HG03045 (cell line): ENCODE results near the gene SMTN.

ENCODE experiments used
- ATAC-seq: cut with Tn5 transposase; IDR thresholded peaks from one replicate; pipeline ENCODE4 v1.9.1; 2021; ENCODE audit warnings: mild to moderate bottlenecking, moderate library complexity; ENCODE audit not compliant: unreplicated experiment

The SMTN gene

DNA sequence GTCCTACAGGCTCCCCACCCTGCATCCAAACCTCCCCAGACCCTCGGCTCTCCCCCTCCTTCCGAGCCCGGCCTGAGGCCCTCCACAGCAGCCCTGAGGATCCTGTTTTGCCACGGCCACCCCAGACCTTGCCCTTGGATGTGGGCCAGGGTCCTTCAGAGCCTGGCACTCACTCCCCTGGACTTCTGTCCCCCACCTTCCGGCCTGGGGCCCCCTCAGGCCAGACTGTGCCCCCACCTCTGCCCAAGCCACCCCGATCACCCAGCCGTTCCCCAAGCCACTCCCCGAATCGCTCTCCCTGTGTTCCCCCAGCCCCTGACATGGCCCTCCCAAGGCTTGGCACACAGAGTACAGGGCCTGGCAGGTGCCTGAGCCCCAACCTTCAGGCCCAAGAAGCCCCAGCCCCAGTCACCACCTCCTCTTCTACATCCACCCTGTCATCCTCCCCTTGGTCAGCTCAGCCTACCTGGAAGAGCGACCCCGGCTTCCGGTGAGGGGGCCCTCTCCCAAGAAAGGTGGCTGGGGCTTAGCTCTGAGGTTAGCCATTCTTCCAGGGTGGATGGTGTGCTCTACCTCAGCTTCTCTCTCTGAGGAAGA lies 44.5 kb downstream of the SMTN start:
- ATAC-seq, result no peak

- no peak for ATAC-seq
Measured at GRCh38 chr22:31126128-31126868, 45.2 kb downstream of the SMTN start.

DNA sequence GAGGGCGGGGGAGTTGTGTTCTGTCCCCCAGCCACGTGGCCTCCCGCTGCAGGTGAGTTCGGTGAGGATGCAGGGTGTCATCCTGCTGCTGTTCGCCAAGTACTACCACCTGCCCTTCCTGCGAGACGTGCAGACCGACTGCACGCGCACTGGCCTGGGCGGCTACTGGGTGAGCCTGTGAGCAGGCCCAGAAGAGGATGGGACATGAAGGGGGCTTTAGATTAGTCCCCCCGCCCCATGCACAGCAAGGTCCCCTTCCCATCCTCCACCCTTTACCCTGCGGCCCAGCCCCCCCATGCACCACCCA lies 45.7 kb downstream of the SMTN start:
- ATAC-seq, result no peak

DNA sequence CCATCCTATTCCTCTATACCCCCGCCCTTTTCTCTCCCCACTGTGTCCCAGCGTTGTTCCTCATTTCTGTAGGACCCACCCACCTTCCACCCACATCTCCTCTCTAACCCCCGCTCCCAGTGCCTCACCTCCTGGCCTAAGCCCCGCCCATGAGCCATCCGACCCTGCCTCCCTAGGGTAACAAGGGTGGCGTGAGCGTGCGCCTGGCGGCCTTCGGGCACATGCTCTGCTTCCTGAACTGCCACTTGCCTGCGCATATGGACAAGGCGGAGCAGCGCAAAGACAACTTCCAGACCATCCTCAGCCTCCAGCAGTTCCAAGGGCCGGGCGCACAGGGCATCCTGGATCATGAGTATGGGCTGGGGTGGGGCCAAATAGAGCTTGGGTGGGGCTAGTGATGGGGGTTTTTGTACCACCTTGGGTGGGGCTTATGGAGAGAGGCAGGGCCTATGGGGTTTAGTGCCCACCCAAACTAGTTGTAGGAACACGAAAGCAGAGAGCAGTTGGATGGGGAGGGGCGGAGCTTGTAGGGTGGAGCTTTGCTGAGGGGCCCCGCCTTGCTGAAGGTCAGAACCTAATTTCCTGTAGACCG lies 46.2 kb downstream of the SMTN start:
- no peak for ATAC-seq

- ATAC-seq, result no peak
Measured at GRCh38 chr22:31128156-31128555, 47.0 kb downstream of the SMTN start.

GRCh38 chr22:31130873-31131272 lies 49.8 kb downstream of the SMTN start:
- no peak for ATAC-seq

GRCh38 chr22:31133911-31134310 lies 52.8 kb downstream of the SMTN start:
- no peak for ATAC-seq

GRCh38 chr22:31134688-31135087 lies 53.6 kb downstream of the SMTN start:
- ATAC-seq, result no peak

- ATAC-seq, result no peak
Measured at GRCh38 chr22:31135706-31136105, 54.6 kb downstream of the SMTN start.

DNA sequence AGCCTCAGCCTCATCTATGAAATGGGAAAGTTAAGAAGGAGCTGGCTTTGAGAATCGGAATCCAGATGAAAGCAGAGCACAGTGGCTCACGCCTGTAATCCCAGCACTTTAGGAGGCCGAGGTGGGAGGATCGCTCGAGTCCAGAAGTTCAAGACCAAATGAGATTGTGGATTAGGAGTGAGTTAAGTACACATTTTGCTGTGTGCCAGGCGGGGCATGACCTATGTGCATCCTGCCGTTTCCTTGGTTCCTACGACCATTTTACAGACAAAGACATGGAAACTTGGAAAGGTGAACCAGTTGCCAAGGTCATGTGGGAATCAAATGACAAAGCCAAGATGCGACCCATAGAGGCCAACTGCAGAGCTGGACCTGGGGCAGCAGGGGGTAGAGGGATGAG lies 55.0 kb downstream of the SMTN start:
- no peak for ATAC-seq

GRCh38 chr22:31136711-31137110 lies 55.6 kb downstream of the SMTN start:
- ATAC-seq, result no peak

DNA sequence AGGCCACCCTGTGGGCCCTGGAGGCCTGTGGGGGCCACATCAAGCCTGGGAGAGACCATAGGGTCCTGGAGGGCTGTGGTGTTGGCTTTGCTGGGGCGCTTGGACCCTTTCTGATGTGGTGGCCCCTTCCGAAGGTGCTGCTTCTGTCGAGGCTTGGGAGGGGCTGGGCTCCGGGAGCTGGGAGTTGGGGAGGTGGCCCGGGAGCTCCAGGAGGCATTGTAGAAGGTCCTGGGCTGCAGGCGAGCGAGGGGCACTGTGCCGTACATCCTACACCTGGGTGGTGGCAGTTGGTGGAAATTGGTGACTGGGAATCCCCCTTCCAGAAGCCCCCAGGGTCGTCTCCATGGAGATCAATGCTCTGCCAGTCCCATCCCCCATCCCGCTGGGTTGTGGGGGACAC lies 56.6 kb downstream of the SMTN start:
- no peak for ATAC-seq

GRCh38 chr22:31138126-31138525 lies 57.0 kb downstream of the SMTN start:
- no peak for ATAC-seq

GRCh38 chr22:31139066-31139465 lies 57.9 kb downstream of the SMTN start:
- no peak for ATAC-seq

DNA sequence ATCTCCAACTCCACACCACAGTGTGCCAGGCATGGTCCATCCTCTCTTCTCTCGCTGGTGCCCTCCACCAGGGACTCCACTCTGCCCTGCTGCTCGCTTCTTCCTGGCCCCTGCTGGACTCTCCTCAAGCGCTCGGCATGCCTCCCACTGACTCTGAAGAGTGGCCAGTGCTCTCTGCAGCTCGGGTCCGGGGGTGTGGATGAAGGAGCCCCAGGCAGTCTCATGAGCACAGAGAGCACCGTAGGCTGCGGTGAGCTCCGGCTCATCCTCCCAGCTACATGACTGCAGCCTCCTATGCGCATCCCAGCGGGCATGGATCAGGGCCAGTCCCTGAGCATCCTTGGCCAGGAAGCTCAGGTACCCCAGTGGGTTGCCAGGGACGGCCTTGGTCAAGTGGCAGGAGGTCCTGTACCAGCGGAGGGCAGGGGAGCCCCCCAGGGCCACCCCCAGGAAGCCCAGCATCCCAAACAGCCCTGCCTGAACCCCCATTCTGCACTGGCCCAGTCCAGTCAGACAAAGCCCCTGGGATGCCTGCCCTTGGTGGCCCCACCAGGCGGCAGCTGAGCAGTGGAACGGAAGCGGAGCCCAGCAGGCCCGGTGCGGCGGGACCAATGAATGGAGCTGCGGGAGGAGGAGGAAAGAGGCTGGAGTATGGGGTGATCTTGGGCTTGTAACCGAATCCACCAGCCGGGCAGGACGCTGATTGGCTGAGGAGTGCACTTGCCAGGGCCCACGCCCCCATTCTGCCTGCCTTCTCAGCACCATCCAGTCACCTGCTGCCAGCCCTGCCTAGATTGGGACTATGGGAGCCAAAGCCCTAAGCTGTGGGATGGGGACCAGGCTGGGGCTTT lies 59.0 kb downstream of the SMTN start, which contains the start of gene PLA2G3:
Gene PLA2G3 (minus strand): TSS at position 643 of the 851 bp plus-strand sequence. CDS start 154 bp downstream, at position 489.
- ATAC-seq, result no peak

DNA sequence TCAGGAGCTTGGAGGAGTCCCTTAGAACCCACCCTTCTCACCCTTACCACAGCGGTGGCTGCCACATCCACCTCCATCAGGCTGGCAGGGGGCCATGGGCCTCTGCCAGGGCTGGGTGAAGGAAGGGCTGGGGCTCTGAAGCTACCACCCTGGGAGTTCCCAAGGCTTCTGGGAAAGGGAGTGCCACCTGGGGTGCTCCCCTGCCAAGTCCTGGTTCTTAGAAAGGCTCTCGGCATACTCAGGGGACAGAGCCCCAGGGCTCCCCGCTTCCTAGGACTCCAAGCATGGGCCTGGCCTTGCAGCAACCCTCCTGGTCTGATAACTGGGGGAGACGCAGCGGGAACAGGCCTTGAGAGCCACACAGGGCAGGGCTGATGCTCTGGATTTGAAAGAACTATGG lies 59.6 kb downstream of the SMTN start:
- ATAC-seq, result no peak

- no peak for ATAC-seq
Measured at GRCh38 chr22:31141551-31141950, 60.4 kb downstream of the SMTN start.

GRCh38 chr22:31142285-31142684 lies 61.2 kb downstream of the SMTN start:
- no peak for ATAC-seq

- ATAC-seq, result no peak
Measured at GRCh38 chr22:31143038-31143437, 61.9 kb downstream of the SMTN start.

- no peak for ATAC-seq
Measured at GRCh38 chr22:31143537-31143936, 62.4 kb downstream of the SMTN start.

DNA sequence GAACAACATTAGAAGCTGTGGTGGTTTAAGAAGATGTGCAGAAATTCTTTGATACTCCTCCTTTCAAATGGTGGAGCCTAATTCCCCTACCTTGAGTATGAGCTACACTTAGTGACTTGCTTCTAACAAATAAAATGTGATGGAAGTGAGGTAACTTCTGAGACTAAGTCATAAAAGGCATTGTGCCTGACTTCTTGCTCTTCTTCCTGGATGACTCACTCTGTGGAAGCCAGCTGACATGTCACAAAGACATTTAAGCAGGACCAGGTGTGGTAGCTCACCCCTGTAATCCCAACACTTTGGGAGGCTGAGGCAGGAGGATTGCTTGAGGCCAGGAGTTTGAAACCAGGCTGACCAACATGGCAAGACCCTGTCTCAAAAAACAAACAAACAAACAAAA lies 63.1 kb downstream of the SMTN start:
- no peak for ATAC-seq

GRCh38 chr22:31148488-31148887 lies 67.4 kb downstream of the SMTN start:
- ATAC-seq, result no peak
